Measurements from ENCODE around the gene PTGER2.

PTGER2 gene

DNA sequence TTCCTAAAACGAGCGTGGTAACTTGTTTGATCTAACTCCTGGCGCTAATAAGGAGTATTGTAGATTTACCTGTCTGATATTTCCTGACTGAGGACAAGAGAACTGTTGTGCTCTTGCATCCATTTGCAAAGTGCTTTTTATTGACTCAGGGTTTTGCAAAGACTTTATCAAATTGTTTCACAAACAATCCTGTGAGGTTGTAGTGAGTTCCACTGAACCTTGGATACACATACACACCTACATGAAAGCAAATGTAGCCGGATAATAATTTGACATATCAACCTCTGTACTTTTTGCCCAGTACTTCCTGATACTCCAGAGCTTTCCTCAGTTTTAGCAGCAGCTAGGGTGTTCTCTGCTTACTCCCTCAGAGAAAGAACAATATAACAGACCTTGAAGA, 6.7 kb upstream of the PTGER2 start:
- DNase-seq = no peak

GRCh38 chr14:52307905-52308304, 6.2 kb upstream of the PTGER2 start:
- no peak for DNase-seq

DNA sequence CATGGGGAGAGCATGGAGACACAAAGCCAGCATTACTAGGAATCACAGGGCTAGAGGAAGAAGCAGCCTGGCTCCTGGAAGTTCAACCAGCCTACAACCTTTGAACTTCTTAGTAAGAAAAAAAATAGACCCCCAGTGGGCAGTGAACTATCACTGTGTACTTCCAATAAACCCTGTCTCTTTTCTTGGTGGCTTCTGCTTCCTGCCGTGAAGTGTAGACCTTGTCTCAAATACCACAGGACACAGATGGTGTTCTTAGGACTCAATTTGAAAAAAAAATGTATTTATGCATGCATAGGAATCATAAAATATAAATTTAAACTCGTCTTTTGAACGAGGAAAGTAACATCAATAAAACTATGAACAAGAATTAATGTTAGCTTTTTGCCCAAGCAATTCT, 3.6 kb upstream of the PTGER2 start:
- no peak for DNase-seq

GRCh38 chr14:52312931-52313355, 1.2 kb upstream of the PTGER2 start:
- no peak for DNase-seq

- no peak for DNase-seq
Observed at GRCh38 chr14:52313462-52313861, 650 bp upstream of the PTGER2 start.

DNA sequence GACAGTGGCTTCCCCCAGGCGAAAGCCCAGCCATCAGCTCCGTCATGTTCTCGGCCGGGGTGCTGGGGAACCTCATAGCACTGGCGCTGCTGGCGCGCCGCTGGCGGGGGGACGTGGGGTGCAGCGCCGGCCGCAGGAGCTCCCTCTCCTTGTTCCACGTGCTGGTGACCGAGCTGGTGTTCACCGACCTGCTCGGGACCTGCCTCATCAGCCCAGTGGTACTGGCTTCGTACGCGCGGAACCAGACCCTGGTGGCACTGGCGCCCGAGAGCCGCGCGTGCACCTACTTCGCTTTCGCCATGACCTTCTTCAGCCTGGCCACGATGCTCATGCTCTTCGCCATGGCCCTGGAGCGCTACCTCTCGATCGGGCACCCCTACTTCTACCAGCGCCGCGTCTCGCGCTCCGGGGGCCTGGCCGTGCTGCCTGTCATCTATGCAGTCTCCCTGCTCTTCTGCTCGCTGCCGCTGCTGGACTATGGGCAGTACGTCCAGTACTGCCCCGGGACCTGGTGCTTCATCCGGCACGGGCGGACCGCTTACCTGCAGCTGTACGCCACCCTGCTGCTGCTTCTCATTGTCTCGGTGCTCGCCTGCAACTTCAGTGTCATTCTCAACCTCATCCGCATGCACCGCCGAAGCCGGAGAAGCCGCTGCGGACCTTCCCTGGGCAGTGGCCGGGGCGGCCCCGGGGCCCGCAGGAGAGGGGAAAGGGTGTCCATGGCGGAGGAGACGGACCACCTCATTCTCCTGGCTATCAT, 663 bp downstream of the PTGER2 start:
- peak; percentile 55 for DNase-seq

- DNase-seq = no peak
Observed at GRCh38 chr14:52315355-52315718, 1.2 kb downstream of the PTGER2 start.

DNA sequence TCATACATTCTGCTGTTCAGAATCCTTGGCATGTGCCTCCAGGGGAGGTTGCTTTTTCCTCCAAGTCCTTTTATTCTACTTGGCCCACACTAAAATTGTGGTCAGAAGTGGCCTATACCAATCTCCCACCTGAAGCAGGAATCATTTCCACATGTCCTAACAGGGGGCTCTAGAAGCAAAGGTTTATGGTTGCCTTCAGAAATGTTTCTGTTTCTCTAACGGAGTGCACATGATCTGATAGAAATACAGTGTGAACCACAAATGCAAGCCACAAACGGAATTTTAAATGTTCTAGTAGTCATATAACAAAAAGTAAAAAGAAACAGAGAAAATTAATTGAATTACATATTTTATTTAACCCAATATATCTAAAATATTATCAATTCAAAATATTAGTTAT, 4.0 kb downstream of the PTGER2 start:
- no peak for DNase-seq

DNA sequence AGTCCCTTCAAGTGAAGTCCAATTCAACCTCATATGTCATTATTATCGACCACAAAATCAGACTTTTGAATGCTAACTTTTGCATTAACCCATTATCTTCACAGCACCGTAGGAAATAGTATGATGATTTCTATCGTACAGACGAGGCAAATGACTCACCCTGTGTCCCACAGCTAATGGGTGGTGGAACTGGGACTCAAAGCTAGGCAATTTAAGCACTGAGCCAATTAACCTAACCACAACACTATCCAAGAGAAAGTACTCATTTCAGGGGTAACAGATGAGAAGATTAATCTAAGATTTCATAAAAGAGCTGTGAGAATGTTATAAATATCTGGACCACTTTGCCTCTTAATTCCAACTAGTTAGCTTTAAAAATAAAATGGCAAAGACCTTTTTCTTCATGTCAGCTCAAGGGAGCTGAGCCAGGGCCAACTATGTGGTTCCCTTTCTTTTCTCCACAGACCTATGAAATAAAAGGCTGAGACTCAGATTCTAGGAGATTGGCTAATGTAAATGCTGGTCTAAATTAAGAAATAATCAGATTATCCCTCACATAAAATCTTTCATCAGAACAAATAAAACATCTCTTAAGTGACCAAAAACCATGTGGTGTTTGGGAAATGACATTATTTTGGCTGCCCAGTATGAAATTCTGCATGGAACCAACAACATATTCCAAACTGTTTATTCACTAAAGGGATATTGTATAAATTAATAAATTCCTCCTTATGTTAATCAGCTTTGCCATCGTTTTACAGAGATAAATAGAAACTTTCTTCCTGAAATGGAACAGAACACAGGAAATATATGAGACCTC, 4.9 kb downstream of the PTGER2 start:
- DNase-seq = no peak

GRCh38 chr14:52319919-52320318, 5.8 kb downstream of the PTGER2 start:
- DNase-seq = no peak

DNA sequence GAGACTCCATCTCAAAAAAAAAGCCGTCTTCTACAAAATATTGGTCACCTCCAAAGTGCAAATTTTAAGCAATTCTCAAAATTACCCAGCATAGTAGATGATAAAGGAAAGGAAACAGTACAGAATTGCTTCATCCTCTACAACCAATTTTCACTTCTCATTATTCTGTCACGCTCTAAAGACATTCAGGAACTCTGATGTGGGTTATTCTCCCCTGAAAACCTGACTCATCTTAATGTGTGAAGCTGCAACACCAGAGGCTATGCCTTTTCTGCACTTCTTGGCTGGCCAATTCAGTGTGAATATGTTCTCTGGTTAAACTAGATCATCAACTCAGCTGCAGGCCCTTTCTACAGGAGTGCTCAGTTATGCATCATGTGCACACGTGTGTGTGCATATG, 11.0 kb downstream of the PTGER2 start:
- no peak for DNase-seq

- no peak for DNase-seq
Observed at GRCh38 chr14:52325630-52326029, 11.5 kb downstream of the PTGER2 start.

- DNase-seq = no peak
Observed at GRCh38 chr14:52327374-52328226, 13.5 kb downstream of the PTGER2 start.

DNA sequence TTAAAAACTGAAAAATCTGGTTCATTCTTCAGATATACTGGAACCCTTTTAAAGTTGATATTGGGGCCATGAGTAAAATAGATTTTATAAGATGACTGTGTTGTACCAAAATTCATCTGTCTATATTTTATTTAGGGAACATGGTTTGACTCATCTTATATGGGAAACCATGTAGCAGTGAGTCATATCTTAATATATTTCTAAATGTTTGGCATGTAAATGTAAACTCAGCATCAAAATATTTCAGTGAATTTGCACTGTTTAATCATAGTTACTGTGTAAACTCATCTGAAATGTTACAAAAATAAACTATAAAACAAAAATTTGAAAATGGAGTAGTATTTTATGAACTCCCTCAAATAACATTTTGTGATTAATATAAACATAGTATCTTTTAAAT, 14.2 kb downstream of the PTGER2 start:
- DNase-seq = no peak

GRCh38 chr14:52329678-52330369, 15.7 kb downstream of the PTGER2 start:
- DNase-seq = no peak

DNA sequence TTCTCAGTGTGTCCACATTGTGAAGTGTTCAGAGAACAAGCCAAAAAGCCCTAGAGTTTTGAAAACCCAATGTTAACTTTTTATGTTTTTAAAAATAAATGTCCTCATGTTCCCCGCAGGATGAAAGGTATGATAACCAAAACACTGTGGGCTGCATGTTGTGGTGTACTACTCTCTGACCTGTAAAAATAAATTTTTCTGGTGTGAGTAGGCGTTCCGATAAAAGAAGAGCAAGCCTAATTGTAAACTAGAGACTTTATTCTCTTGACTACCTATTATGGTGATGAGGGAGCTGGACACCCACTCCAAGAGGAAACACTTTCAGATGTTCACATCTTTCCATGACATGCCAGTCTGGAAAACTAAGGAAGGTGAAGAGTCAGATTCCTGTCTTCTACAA, 18.2 kb downstream of the PTGER2 start:
- DNase-seq = no peak

GRCh38 chr14:52333108-52333507, 19.0 kb downstream of the PTGER2 start:
- no peak for DNase-seq

GRCh38 chr14:52333823-52334657, 19.9 kb downstream of the PTGER2 start:
- DNase-seq = no peak

DNA sequence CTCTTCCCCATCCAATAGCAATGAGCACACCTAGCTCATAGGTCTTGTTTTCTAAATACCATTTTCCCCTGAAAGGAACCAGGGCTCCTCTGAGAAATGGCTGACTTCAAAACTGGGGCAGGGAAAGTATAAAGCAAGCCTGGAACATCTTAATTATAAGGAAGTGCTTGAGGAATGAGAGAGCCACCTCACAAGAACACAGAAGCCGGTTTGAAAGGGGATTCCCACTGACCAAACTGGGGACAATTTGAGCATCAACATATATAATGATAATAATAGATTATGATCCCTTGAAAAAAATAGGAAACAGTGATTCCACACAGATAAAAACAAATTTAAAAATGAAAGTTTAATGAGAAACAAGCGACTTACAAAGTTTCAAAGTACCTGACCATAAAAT, 22.1 kb downstream of the PTGER2 start:
- DNase-seq = no peak

- no peak for DNase-seq
Observed at GRCh38 chr14:52338051-52338681, 24.1 kb downstream of the PTGER2 start.

- no peak for DNase-seq
Observed at GRCh38 chr14:52339262-52339661, 25.1 kb downstream of the PTGER2 start.
